Hindlimb muscle (tissue), 1 donor: ENCODE data around the gene IL17RC. TPM values are rescaled to one million over a fixed set of nuclear protein-coding genes. Genes with fewer than 3 reads are reported as not detected.
A peak's percentile ranks its signal among the peaks of the same experiment; 100 is the strongest.

Experiments
- DNase-seq: peaks from one replicate; pipeline ENCODE4 v3.0.0-alpha.2; 2013
- polyA plus RNA-seq: library from polyadenylated mRNA; unstranded; fragments of 120-200 nt; gene quantifications from one replicate; pipeline ENCODE4 v1.2.1, GENCODE V29; 2013; ENCODE audit not compliant: insufficient read length

Gene IL17RC
- polyA plus RNA-seq, 1 donor, result 16.8 TPM

DNA sequence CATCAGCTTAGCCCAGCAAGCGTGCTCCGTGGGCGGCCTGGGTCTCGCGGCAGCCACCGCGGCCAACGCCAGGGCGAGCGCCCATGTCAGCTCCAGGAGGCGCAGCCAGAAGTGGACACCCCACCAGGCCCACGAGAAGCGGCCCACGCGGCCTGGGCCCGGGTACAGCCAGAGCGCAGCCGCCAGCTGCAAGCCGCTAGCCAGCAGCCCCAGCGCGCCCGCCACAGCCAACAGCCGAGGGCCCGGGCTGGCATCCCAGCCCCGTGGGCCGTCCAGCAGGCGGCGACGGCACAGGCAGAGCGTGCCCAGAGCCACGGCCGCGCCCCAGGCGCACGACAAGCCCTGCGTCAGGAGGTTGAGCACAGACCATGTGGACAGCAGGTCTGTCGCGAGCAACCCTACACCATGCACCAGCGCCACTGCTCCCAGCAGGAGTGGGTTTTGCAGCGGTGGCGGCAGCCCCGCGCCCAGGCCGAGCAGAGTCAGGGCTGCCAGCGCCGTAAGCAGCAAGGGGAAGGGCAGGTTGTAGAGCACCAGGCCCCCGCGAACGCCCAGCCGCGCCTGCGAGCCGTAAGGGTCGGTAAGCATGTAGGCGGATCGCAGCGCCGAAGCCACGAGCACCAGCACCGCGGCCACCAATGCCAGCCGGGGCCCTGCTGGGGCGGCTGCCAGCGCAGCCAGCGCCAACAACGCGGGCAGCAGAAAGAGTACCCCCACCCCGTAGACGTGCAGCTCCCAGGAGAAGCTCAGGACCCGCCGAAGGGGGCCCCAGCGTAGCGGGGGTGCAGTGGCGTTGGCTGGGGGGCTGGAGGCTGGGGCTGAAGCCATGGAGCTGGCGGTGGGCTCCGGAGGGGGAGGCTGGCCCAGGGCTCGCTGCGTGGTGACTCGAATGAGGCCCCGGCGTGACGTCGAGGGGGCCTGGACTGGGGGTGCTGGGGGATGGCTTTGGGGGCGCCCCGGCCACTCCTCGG, 30.4 kb downstream of the IL17RC start:
- peak; percentile 73 for DNase-seq

DNA sequence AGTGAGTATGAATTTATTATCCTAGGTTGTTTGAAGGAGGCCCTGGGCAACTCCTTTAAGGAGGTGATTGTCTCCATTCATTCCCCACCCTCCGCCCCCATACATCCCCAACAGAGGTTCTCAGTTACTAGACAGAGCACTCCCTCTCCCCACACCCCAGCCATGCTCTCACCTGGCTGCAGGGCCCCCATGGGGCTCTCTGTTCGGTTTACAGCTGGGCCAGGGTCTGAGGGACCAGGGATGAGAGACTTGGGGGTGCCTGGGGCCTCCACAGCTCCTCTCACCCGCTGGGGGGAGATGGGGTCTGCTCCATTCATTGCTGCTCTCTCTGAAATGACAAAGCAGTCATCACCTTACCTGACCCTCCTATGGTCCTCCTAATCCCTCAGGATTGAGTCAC, 31.7 kb downstream of the IL17RC start:
- no peak for DNase-seq

GRCh38 chr3:9949115-9949514, 32.2 kb downstream of the IL17RC start:
- no peak for DNase-seq

DNA sequence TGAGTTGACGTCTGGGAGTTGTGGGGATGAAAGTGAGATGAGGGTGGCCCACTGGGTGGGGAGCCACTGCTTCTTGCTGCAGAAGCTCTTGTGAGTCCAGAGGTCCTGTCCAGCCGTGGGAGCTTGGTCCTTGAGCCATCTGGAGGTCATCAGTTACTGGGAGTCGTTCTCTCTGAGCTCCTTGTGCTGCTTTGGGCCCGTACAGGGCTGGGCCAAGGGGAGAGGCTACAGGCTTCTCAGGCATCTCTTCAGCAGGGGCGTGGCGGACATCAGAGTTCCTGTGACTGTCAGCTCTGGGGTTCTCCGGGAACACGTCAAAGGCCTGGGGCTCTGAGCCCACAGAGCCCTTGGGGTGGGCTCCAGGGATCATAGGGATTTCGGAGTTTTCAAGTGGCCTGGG, 32.7 kb downstream of the IL17RC start:
- no peak for DNase-seq

DNA sequence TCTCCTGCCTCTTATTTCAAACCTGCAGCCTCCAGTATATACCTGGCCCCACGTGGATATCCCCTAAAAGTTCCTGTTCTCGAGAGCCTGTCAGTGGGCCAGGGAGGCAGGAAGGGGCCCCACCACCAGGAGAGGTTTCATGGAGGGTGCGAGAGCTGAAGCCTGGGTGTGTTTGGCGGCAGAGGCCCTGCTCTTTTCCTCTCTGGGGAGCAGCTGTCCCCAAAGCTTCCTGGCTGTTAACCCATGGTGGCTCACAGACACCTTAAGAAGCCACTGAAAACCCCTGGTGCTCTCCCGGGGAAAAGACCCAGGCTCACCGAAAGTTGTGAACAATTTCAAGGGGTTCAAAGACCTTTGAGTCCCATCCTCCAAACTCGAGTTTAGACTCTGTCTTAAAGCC, 34.2 kb downstream of the IL17RC start:
- DNase-seq, result no peak

DNA sequence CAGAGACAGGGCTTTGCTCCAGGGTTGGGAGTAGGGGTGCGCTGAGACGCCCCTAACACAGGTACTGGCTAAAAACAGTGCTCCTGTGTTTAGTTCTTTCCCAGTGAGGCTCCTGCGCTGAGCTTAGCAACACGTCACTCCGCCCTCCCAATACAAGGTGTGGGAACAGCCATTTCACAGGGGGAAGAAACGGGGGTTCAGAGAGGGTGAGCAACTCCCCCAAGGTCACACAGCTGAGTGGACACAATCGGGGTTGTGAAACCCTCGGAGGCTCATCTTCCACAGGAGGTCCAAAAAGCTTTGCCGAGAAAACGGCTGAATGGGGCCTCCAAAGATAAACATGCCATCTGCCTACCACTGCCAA, 34.7 kb downstream of the IL17RC start:
- DNase-seq, result no peak

GRCh38 chr3:9951962-9952805, 35.3 kb downstream of the IL17RC start, which contains the start of gene PRRT3:
PRRT3 (minus strand) TSS chr3:9952408; CDS start chr3:9950115, 2,293 bp downstream.
- DNase-seq, result no peak

DNA sequence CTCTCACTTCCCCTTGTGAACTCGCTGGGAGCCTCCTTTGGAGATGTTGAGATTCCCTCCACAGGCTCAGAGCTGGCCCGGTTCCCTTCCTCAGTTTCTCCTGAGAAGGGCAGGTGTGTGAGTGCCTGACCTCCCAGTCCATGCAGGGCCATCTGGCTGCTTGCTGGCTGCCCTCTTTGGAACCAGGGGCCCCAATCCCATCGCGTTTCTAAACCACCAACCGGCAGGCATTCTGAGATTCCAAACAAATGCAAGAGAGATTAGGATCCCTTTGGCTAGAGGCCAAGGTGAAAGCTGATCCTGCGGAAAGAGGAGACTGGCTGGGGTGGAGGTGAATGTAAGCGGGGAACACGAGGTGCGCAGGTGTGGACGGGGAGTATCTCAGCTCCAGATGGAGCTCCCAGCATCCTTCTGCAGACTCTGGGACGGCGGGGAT, 38.2 kb downstream of the IL17RC start:
- no peak for DNase-seq

DNA sequence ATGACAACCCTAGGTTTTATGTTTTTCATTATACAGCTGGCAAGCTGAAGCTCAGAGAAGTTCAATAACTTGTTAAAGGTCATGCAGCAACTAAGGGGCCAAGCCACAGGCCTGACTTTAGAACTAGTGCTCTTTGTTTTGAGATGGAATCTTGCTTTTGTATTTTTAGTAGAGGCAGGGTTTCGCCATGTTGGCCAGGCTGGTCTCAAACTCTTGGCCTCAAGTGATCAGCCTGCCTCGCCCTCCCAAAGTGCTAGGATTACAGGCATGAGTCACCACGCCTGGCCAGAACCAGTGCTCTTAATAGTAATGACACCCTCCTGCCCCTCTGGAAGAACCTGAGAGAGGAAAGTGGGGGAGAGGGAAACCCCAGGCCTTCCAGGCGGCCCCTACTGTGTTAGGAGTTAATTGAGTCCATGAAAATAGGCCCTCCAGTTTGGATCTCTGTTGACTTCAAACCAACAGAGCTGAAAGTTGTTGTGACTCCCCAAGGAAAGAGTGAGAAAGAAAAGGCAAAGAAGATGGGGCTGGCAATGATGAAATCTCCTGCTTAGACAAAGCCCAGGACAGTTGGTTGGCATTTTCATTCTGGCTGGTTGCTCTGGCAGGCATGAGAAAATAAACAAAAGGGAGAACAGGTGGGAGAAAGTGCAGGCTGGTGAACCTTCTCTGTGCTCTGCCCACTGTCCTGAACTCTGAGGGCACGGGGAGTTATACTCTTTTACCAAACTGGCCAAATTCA, 38.9 kb downstream of the IL17RC start:
- DNase-seq, result no peak

DNA sequence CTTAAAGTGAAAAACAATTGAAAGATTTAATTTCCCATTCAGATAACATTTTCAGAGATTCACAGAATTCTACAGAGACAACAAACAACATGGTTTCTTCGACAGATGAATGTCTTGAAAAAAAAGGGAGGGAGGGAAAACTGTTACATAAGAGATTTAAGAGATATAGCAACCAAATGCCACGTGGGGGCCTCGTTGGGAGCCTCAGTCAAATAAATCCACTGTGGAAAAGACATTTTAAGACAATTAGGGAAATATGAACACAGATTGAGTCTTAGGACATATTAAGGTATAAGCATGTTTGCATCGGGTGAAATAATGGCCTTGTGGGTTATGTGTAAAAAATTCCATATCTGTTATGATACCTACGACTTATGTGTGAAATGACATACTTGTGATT, 40.3 kb downstream of the IL17RC start:
- DNase-seq, result no peak

DNA sequence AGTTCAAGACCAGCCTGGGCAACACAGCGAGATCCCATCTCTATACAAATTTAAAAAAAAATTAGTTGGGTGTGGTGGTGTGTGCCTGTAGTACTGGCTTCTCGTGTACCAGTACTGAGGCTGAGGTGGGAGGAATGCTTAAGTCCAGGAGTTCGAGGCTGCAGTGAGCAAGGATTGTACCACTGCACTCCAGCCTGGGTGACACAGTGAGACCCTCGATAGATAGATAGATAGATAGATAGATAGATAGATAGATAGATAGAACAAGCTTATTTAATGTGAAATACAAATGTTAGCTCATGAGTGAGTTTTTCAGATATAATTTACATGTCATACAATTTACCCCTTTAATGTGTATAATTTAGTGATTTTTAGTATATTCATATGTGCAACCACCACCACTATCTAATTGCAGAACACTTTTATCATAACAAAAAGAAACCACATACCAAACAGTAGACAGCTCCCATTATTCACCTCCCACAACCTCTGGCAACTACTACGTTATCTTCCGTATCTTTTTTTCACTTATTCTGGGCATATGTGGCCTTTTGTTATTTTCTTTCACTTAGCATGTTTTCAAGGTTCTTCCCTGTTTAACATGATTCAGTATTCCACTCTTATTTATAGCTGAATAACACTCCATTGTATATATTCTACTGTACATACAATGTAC, 48.4 kb downstream of the IL17RC start:
- DNase-seq, result no peak

DNA sequence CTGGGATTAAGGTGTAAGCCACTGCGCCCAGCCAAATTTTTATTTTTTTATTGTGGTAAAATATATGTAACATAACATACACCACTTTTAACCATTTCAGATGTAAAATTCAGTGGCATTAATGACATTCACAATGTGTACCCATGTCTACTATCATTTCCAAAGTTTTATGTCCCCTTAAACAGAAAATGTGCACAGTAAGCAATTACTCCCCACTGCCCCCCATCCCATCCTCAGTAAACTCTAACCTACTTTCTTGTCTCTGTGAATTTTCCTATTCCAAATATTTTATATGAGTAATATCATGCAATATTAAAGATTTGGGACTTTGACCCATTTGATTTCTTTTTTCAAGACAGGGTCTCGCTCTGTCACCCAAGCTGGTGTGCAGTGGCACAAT, 49.9 kb downstream of the IL17RC start:
- no peak for DNase-seq

DNA sequence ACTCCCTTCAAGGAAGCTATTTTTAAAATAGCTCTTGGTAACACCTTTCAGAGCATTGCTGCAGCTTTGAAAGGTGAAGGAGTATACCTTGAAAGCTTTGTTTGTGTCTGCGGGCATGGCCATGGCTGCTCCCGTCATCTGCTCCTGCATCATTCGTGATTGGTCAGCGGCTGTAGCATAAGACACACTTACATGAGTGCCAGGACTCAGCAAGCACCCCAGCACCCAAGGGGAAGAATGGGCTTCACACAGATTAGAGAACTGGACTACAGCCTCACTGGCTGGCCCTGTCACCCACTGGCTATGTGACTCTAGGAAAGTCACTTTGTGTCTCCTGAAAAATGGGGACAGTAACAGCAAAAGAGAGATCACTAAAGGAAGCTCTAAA, 52.7 kb downstream of the IL17RC start:
- no peak for DNase-seq

- DNase-seq, result no peak
These were observed 53.2 kb downstream of the IL17RC start for GRCh38 chr3:9970020-9970652.

GRCh38 chr3:9976721-9977709, 60.1 kb downstream of the IL17RC start:
- DNase-seq, result no peak

DNA sequence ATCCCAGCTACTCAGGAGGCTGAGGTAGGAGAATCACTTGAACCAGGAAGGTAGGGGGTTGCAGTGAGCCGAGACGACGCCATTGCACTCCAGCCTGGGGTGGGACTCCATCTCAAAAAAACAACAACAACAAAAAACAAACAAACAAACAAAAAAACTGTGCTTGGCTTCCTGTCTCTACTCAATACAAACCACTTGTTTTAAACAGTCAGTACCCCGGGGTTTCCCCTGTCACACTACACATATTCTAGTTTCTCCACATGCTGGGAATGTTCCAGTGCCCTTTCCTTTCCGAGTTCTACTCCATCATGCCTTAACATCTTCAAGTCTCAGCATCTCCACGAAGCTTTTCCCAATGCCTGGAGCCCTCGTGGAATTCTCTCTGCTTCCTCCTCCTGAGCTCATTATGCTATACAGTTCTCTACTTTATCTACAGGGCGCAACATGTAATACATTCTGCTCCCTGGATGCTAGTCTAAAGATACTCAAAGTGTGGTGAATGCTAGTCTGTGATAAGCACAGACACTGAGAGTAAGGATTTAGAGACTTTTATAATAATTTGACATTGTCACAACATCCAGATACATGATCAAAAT, 61.9 kb downstream of the IL17RC start:
- no peak for DNase-seq

DNA sequence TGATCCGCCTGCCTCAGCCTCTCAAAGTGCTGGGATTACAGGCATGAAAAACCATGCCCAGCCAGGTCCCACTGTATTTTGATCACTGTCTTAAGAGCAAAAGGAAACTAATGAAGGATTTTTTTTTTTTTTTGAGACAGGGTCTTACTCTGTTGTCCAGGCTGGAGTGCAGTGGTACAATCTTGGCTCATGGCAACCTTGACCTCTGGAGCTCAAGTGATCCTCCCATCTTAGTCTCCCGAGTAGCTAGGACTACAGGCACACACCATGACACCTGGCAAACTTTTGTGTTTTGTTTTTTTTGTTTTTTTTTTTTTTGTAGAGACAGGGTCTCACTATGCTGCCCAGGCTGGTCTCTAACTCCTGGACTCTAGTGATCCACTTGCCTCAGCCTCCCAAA, 63.4 kb downstream of the IL17RC start:
- DNase-seq, result no peak
